ENCODE data around the gene RBCK1. TPM values are rescaled to one million over a fixed set of nuclear protein-coding genes. Genes with fewer than 3 reads are reported as not detected.

The RBCK1 gene
- total and polyA plus RNA-seq, 2 of the 4 experiments (the other 2 are of a cell fraction) = 29.9 to 84.2 TPM

DNA sequence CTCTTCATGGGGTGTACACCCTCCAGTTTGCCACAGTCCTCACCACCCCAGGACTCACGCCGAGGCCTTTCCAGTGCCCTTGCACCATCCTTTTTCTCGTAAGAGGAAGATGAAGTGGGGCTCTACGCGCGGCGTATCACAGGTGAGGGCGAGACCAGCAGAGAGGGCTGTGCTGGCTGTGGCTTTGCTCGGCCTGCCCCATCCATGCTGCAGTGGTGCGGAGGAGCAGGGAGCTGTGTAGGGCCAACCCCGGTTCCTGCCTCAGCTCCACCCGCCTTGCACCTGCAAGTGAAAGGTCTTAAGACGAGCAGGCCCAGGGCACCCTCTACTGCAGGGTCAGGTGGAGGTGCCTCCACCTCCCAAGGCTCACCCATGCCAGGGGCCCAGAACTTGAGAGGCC, 24.1 kb downstream of the RBCK1 start:
- no peak overlapping the region for H2AK5ac ChIP-seq (ENCODE audit: low read depth, low read length)
- H3K4me1 ChIP-seq (ENCODE audit: control insufficient read depth, insufficient read depth, low read length) = no peaks in the 10 kb centered on the region
- H3K4me2 ChIP-seq (ENCODE audit: low read depth, low read length) = no peak overlapping the region
- ChIA-PET POLR2A (ENCODE audit: unreplicated experiment) (no interaction called here), CTCF (no interaction called here)
- H4K5ac ChIP-seq (ENCODE audit: low read depth, low read length) = no peak overlapping the region
- no peak overlapping the region for H3K56ac ChIP-seq (ENCODE audit: extremely low read depth, insufficient read depth, low read length)
- H3K27me3 ChIP-seq (ENCODE audit: control insufficient read depth, insufficient read depth, low read length) = no peaks in the 10 kb centered on the region
- dilution Hi-C loops (cut with HindIII; ENCODE audit: low sequenced_read_pairs, unreplicated experiment) = no loop called here
- no peak overlapping the region for H2BK20ac ChIP-seq (ENCODE audit: low read depth, low read length)
- no peaks in the 10 kb centered on the region; the same call in 1 of the 2 replicates for H3K9me1 ChIP-seq (ENCODE audit: insufficient read depth, low read length)
- BruUV-seq (replicated peaks) = no TSS peak
- intact Hi-C loops (cut with micrococcal nuclease) = no loop called here
- in situ Hi-C loops (cut with MboI; ENCODE audit: low sequenced_read_pairs) = loop anchor here (5.0 kb wide), 1 partner anchor 80 kb away; no protein-coding TSS in a partner anchor
- no peak for TF ChIP-seq RAD21 (IDR thresholded peaks at IDR 0.05; ENCODE audit: low read length)
- TF ChIP-seq, protein P1, sequence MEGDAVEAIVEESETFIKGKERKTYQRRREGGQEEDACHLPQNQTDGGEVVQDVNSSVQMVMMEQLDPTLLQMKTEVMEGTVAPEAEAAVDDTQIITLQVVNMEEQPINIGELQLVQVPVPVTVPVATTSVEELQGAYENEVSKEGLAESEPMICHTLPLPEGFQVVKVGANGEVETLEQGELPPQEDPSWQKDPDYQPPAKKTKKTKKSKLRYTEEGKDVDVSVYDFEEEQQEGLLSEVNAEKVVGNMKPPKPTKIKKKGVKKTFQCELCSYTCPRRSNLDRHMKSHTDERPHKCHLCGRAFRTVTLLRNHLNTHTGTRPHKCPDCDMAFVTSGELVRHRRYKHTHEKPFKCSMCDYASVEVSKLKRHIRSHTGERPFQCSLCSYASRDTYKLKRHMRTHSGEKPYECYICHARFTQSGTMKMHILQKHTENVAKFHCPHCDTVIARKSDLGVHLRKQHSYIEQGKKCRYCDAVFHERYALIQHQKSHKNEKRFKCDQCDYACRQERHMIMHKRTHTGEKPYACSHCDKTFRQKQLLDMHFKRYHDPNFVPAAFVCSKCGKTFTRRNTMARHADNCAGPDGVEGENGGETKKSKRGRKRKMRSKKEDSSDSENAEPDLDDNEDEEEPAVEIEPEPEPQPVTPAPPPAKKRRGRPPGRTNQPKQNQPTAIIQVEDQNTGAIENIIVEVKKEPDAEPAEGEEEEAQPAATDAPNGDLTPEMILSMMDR (conservative IDR thresholded peaks at IDR 0.05; ENCODE audit: low read depth, low read length) = no peak
- TF ChIP-seq MXI1 (IDR thresholded peaks at IDR 0.05; ENCODE audit: borderline replicate concordance, low read depth, low read length) = no peak
- TF ChIP-seq, protein P2, sequence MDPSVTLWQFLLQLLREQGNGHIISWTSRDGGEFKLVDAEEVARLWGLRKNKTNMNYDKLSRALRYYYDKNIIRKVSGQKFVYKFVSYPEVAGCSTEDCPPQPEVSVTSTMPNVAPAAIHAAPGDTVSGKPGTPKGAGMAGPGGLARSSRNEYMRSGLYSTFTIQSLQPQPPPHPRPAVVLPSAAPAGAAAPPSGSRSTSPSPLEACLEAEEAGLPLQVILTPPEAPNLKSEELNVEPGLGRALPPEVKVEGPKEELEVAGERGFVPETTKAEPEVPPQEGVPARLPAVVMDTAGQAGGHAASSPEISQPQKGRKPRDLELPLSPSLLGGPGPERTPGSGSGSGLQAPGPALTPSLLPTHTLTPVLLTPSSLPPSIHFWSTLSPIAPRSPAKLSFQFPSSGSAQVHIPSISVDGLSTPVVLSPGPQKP (IDR thresholded peaks at IDR 0.05; ENCODE audit: borderline replicate concordance, low read depth, low read length) = no peak
- no peak for TF ChIP-seq RFX5 (IDR thresholded peaks at IDR 0.05; ENCODE audit: low read depth, low read length)
- no peak for TF ChIP-seq POLR2A (IDR thresholded peaks at IDR 0.05; ENCODE audit: low read depth, low read length)
- TF ChIP-seq RCOR1 (IDR thresholded peaks at IDR 0.05; ENCODE audit: insufficient replicate concordance, low read length) = no peak
- TF ChIP-seq CHD1 (IDR thresholded peaks at IDR 0.05; ENCODE audit: low read depth, low read length) = no peak
- no peak for TF ChIP-seq MAZ (IDR thresholded peaks at IDR 0.05; ENCODE audit: borderline replicate concordance, low read depth, low read length)
- no peak for TF ChIP-seq BHLHE40 (IDR thresholded peaks at IDR 0.05; ENCODE audit: low read depth, low read length)
- TF ChIP-seq FOS (IDR thresholded peaks at IDR 0.05; ENCODE audit: low read depth, low read length) = no peak
- TF ChIP-seq CEBPB (IDR thresholded peaks at IDR 0.05; ENCODE audit: low read depth, low read length) = no peak
- TF ChIP-seq NFE2L2 (IDR thresholded peaks at IDR 0.05; ENCODE audit: low read depth, low read length) = no peak
- no peak for TF ChIP-seq SMC3 (IDR thresholded peaks at IDR 0.05; ENCODE audit: low read depth, low read length)
- no peak for TF ChIP-seq MAFK (IDR thresholded peaks at IDR 0.05; ENCODE audit: low read depth, low read length)
- no peak overlapping the region for H4K8ac ChIP-seq (ENCODE audit: low read depth in 2 of 2, low read length in 2 of 2)
- H3K36me3 ChIP-seq (ENCODE audit: control insufficient read depth, insufficient read depth, low read length) = peaks cover 72% of the 10 kb centered on the region
- no peak overlapping the region for H2BK5ac ChIP-seq (ENCODE audit: low read depth, low read length, poor library complexity, severe bottlenecking)
- H3K27ac ChIP-seq (ENCODE audit: insufficient read depth, low read length) = no peak overlapping the region
- peaks cover 0 to 31% of the 10 kb centered on the region in 2 experiments; a peak in 2 of 4 replicates for H3K79me1 ChIP-seq (ENCODE audit: low read depth in 1 of 2, low read length in 2 of 2)
- no peak overlapping the region for H3K14ac ChIP-seq (replicated peaks; ENCODE audit: low read depth, low read length)
- DNase-seq (no peak), ATAC-seq (ENCODE audit: low read depth) (no peak)
- no peaks in the 10 kb centered on the region for H3K9me3 ChIP-seq (ENCODE audit: control insufficient read depth, insufficient read depth, low read length)
- no peak overlapping the region for H3K4me3 ChIP-seq (ENCODE audit: insufficient read depth, low read depth, low read length)
- H3K18ac ChIP-seq (ENCODE audit: low read depth, low read length) = no peak overlapping the region
- H2AFZ ChIP-seq (replicated peaks; ENCODE audit: low read length, poor library complexity) = no peak overlapping the region
- no peak overlapping the region for H2BK15ac ChIP-seq (ENCODE audit: low read depth, low read length)
- H2BK120ac ChIP-seq (ENCODE audit: low read depth, low read length) = no peak overlapping the region
- peaks cover 24% of the 10 kb centered on the region for H4K20me1 ChIP-seq (ENCODE audit: insufficient read depth, low read length)
- 96% methylated on average over 10 of the region's 13 CpGs; no CpG with 5 or more reads in 1 of the 2 experiments for WGBS, 2 experiments (ENCODE audit: extremely low coverage in 2 of 2, insufficient read length in 1 of 2)
- H3K23ac ChIP-seq (ENCODE audit: low read depth, low read length) = no peak overlapping the region
- H3K4ac ChIP-seq (ENCODE audit: low read depth, low read length) = no peak overlapping the region
- no peak overlapping the region for H4K91ac ChIP-seq (ENCODE audit: insufficient read depth, low read depth, low read length)
- H3K9ac ChIP-seq (ENCODE audit: low read depth, low read length) = no peak overlapping the region
- H2AK9ac ChIP-seq (replicated peaks; ENCODE audit: low read depth, low read length, poor library complexity) = peak overlapping the region; percentile 46

All from IMR-90 (cell line).